HG03575 (cell line): ENCODE data around the gene NXPE1.

Experiments used
- ATAC-seq: cut with Tn5 transposase; IDR thresholded peaks from one replicate; pipeline ENCODE4 v1.9.1; 2021; ENCODE audit not compliant: unreplicated experiment, insufficient number of reproducible peaks, low FRiP score; ENCODE audit errors: extremely low read depth

NXPE1 gene

GRCh38 chr11:114566276-114566675 lies 6.6 kb upstream of the NXPE1 start:
- no peak for ATAC-seq

GRCh38 chr11:114564831-114565230 lies 5.2 kb upstream of the NXPE1 start:
- no peak for ATAC-seq

DNA sequence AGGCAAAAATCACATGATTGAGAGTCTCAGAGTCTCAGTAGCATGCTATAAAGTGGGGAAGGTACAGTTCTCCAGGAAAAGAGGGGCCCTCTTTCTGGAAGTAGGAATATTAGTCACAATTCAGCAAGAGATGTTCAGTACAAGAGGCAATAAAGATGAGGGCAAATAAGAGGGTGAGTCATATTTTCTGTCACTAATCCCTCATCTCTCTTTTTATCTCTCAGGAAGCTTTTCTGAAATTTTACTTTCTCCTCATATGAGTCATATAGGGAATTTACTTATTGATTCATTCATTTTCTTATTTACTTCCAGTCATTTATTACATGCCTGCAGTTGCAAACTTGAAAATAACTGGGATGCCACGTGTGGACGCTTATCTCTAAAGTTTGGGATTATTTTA lies 3.4 kb upstream of the NXPE1 start:
- ATAC-seq: no peak

- no peak for ATAC-seq
Observed at GRCh38 chr11:114562166-114562916, 2.7 kb upstream of the NXPE1 start.

- no peak for ATAC-seq
Observed at GRCh38 chr11:114556135-114556534, 3.5 kb downstream of the NXPE1 start.

DNA sequence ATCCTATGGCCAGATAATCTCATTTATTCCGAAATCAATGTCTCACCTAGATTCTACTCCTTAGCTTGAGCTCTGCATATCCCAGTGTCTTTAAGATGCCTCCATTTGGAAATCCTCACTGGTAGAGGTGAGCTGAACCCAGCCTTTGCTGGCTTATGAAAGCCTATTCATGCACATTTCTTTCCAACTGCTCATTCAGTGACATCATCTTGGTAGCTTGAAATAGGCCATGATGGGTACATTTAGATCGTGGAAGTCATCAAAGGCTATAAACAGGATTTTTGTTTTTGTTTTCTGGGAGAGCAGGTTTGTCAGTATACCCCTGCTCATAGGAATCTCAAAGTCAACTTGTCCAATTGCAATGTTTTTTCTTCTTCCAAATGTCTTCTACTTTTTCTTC lies 6.0 kb downstream of the NXPE1 start:
- ATAC-seq: no peak

GRCh38 chr11:114551060-114551459 lies 8.6 kb downstream of the NXPE1 start:
- ATAC-seq: no peak

GRCh38 chr11:114525682-114526081 lies 34.0 kb downstream of the NXPE1 start:
- no peak for ATAC-seq

- no peak for ATAC-seq
Observed at GRCh38 chr11:114524122-114524521, 35.6 kb downstream of the NXPE1 start.

DNA sequence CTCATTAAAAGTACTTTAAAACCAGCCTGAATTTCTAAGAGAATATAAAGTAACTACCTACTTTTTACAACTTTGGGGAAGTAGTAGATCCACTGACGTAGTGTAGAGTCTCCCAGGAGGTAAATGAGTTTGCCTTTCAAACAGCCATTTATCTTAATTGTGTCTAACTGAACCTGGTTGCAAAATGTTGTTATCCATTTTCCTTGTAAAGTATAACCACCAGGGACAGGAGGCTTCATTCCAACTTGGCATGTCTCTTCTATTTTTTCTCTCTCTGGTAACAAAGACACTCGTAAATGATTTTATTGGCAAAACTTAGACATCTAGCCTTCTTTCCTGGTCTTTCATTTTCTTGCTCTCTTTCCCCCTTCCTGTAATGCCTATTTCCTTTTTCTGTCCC lies 36.9 kb downstream of the NXPE1 start:
- ATAC-seq: no peak

GRCh38 chr11:114511538-114511937 lies 48.1 kb downstream of the NXPE1 start:
- no peak for ATAC-seq

DNA sequence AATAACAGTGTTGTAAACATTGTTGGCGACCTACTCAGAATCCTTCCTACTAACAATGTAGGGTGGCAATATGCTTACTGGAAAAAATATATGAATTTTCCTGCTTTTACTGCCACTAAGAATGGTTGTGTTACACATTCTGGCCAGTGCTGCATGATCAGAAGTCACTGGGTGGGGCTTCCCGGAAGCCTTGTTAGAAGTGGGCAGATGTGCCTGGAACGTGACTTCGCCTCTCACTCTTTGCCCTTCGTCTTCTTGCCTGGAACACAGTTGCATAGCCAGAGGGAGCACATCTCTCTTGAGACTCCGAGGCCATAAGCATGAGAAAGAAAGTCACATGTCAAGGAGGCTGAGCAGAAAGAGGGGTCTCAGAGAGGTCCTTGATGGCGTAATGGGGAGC lies 48.6 kb downstream of the NXPE1 start:
- no peak for ATAC-seq

- no peak for ATAC-seq
Observed at GRCh38 chr11:114501901-114502300, 57.8 kb downstream of the NXPE1 start.

DNA sequence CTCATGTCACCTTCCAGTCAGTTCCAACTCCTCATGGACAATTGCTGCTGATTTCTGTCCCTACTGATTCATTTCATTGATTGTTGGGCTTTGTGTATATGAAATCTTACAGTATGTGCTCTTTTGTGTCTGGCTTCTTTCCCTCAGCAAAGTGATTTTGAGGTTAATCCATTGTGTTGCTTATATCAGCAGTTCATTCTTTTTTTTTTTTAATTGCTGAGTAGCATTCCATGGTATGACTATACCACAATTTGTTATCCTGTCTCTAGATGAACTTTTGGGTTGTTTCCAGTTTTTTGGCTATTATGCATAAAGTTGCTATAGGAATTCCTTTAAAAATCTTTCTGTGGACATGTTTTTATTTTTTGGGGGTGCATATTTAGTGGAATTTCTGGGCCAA lies 59.9 kb downstream of the NXPE1 start:
- ATAC-seq: no peak

DNA sequence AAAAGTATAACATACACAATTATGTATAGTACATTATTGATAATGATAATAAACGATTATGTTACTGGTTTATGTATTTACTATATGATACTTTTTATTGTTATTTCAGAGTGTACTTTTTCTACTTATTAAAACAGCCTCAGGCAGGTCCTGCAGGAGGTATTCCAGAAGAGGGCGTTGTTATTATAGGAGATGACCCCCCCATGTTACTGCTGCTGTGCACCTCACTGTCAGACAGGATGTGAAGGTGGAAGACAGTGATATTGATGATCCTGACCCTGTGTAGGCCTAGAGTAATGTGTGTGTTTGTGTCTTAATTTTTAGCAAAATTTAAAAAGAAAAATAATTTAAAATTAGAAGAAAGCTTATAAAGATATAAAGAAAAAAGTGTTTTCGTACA lies 62.8 kb downstream of the NXPE1 start:
- ATAC-seq: no peak

GRCh38 chr11:114483929-114484328 lies 75.8 kb downstream of the NXPE1 start:
- ATAC-seq: no peak

DNA sequence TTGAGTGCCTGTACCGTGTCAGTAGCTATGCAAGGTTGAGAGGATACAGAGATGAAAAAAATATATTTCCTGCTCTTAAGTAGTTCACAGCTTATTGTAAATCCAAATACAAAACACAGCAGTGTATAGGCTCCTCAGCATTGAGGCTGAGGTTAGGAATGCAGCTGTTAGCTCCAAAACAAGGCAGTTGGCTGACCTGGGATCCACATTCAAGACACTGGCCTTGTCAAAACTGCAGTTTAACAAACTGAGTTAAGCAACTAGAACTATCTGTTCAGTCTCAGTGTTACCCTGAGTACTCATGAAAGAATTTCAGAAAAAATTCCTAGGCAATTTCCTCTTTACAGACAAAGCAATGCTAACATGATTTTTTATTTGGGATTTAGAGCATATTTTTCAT lies 77.6 kb downstream of the NXPE1 start:
- ATAC-seq: no peak

DNA sequence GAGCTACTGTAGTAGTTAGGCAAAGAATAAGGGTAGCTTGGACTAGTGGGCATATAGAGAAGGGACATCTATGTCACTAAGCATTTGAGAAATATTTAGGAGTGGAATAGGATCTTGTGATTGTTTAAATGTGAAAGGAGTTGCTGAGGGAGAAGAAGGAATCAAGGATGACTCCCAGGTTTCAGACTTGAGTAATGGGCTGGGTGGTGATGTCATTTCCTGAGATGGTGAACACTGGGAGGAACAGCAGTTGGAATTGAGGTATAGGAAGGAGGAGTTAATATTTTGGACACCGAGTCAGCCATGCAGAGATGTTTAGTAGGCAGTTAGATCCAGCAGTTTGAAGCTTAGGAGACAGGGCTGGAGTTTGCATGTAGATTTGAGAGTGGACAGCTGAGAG lies 80.3 kb downstream of the NXPE1 start:
- ATAC-seq: no peak

GRCh38 chr11:114478768-114479167 lies 80.9 kb downstream of the NXPE1 start:
- no peak for ATAC-seq

- no peak for ATAC-seq
Observed at GRCh38 chr11:114478001-114478410, 81.7 kb downstream of the NXPE1 start.

- no peak for ATAC-seq
Observed at GRCh38 chr11:114472661-114473060, 87.0 kb downstream of the NXPE1 start.
